MM.1S (cell line): ENCODE data around the gene AGAP1.

Source experiments
- DNase-seq: peaks from one replicate; pipeline ENCODE4 v3.0.0-alpha.2; 2015
- H2AFZ ChIP-seq: fragments of 300-600 bp; sonication (generic); 2 replicates; pipeline ENCODE4 v1.6.0; 2016; ENCODE audit warnings: antibody characterized with exemption, low read length
- H3F3A ChIP-seq: fragments of 300-600 bp; sonication (generic); 2 replicates; pipeline ENCODE4 v1.6.1; 2016; ENCODE audit warnings: mild to moderate bottlenecking, antibody characterized with exemption, low read length, moderate library complexity, mixed read lengths; ENCODE audit not compliant: insufficient read depth
- H3K27ac ChIP-seq: fragments of 300-600 bp; sonication (generic); 2 replicates; pipeline ENCODE4 v1.5.1; 2016; ENCODE audit warnings: mild to moderate bottlenecking, low read length
- H3K27me3 ChIP-seq: fragments of 300-600 bp; sonication (generic); replicated peaks from 2 replicates; pipeline ENCODE4 v1.6.0; 2016; ENCODE audit warnings: low read length; ENCODE audit not compliant: insufficient read depth
- H3K36me3 ChIP-seq: fragments of 300-600 bp; sonication (generic); replicated peaks from 2 replicates; pipeline ENCODE4 v1.6.1; 2016; ENCODE audit warnings: mild to moderate bottlenecking, low read length, mixed read lengths; ENCODE audit not compliant: insufficient read depth
- H3K4me1 ChIP-seq: fragments of 300-600 bp; sonication (generic); 2 replicates; pipeline ENCODE4 v1.6.1; 2016; ENCODE audit warnings: low read length, mixed read lengths
- H3K4me2 ChIP-seq: fragments of 300-600 bp; sonication (generic); 2 replicates; pipeline ENCODE4 v1.6.0; 2016; ENCODE audit warnings: low read depth, low read length
- H3K4me3 ChIP-seq: fragments of 300-600 bp; sonication (generic); 2 replicates; pipeline ENCODE4 v1.5.1; 2016; ENCODE audit warnings: low read length, mixed read lengths
- H3K79me2 ChIP-seq: fragments of 300-600 bp; sonication (generic); 2 replicates; pipeline ENCODE4 v1.6.1; 2016; ENCODE audit warnings: mixed run types, low read length, mixed read lengths
- H3K9ac ChIP-seq: fragments of 300-600 bp; sonication (generic); 2 replicates; pipeline ENCODE4 v1.6.1; 2016; ENCODE audit warnings: low read length, mixed read lengths
- H3K9me2 ChIP-seq: fragments of 300-600 bp; sonication (generic); replicated peaks from 2 replicates; pipeline ENCODE4 v1.6.1; 2016; ENCODE audit warnings: mild to moderate bottlenecking, low read length, mixed read lengths; ENCODE audit not compliant: insufficient read depth
- H3K9me3 ChIP-seq: fragments of 300-600 bp; sonication (generic); replicated peaks from 2 replicates; pipeline ENCODE4 v1.6.1; 2016; ENCODE audit warnings: mild to moderate bottlenecking, low read length, mixed read lengths; ENCODE audit not compliant: insufficient read depth
- H4K20me1 ChIP-seq: fragments of 300-600 bp; sonication (generic); 2 replicates; pipeline ENCODE4 v1.6.1; 2016; ENCODE audit warnings: mild to moderate bottlenecking, low read length, moderate library complexity, mixed read lengths; ENCODE audit not compliant: insufficient read depth
- CTCF ChIP-seq: fragments of 300-600 bp; sonication (generic); IDR thresholded peaks from 2 replicates; pipeline ENCODE4 v1.5.1; 2016; ENCODE audit warnings: antibody characterized with exemption, low read length, mixed read lengths
- EZH2 ChIP-seq: fragments of 300-600 bp; sonication (generic); optimal IDR thresholded peaks from 2 replicates; pipeline ENCODE3; 2017; ENCODE audit warnings: low read depth, mild to moderate bottlenecking, antibody characterized with exemption, low read length, mixed read lengths
- EZH2phosphoT487 ChIP-seq: fragments of 300-600 bp; sonication (generic); IDR thresholded peaks from 2 replicates; pipeline ENCODE4 v1.6.1; 2018; ENCODE audit warnings: antibody characterized with exemption, low read length

AGAP1 gene

GRCh38 chr2:235820571-235820970 lies 326.7 kb downstream of the AGAP1 start:
- Histone ChIP-seq H4K20me1 (no peaks in the 10 kb centered on the region), H3K4me2 (no peak overlapping the region), H3K4me3 (no peak overlapping the region), H3K9me2 (no peaks in the 10 kb centered on the region), H2AFZ (no peak overlapping the region), H3K9me3 (no peaks in the 10 kb centered on the region), H3K79me2 (no peaks in the 10 kb centered on the region), H3K27me3 (no peaks in the 10 kb centered on the region), H3K27ac (no peak overlapping the region), H3K4me1 (no peaks in the 10 kb centered on the region), H3K36me3 (no peaks in the 10 kb centered on the region), H3F3A (no peaks in the 10 kb centered on the region), H3K9ac (no peak overlapping the region)
- TF ChIP-seq EZH2phosphoT487 (no peak), EZH2 (no peak), CTCF (no peak)
- DNase-seq, result no peak

- Histone ChIP-seq H3K9me2 (no peaks in the 10 kb centered on the region), H3K4me3 (no peak overlapping the region), H3K79me2 (no peaks in the 10 kb centered on the region), H3K4me2 (no peak overlapping the region), H3F3A (no peaks in the 10 kb centered on the region), H3K9me3 (no peaks in the 10 kb centered on the region), H3K36me3 (no peaks in the 10 kb centered on the region), H2AFZ (no peak overlapping the region), H4K20me1 (no peaks in the 10 kb centered on the region), H3K27me3 (no peaks in the 10 kb centered on the region), H3K4me1 (no peaks in the 10 kb centered on the region), H3K9ac (no peak overlapping the region), H3K27ac (no peak overlapping the region)
- DNase-seq, result no peak
- no peak for TF ChIP-seq EZH2
- no peak for TF ChIP-seq CTCF
- TF ChIP-seq EZH2phosphoT487, result no peak
Observed at GRCh38 chr2:235824331-235824730, 330.5 kb downstream of the AGAP1 start.

GRCh38 chr2:235825946-235826345 lies 332.1 kb downstream of the AGAP1 start:
- Histone ChIP-seq H3K27me3 (no peaks in the 10 kb centered on the region), H3K36me3 (no peaks in the 10 kb centered on the region), H3K4me1 (no peaks in the 10 kb centered on the region), H3K27ac (no peak overlapping the region), H3K79me2 (no peaks in the 10 kb centered on the region), H3F3A (no peaks in the 10 kb centered on the region), H3K4me3 (no peak overlapping the region), H3K4me2 (no peak overlapping the region), H4K20me1 (no peaks in the 10 kb centered on the region), H3K9me3 (no peaks in the 10 kb centered on the region), H2AFZ (no peak overlapping the region), H3K9me2 (no peaks in the 10 kb centered on the region), H3K9ac (no peak overlapping the region)
- DNase-seq, result no peak
- TF ChIP-seq CTCF (no peak), EZH2 (no peak), EZH2phosphoT487 (no peak)

GRCh38 chr2:235826826-235827225 lies 333.0 kb downstream of the AGAP1 start:
- H3K4me1 ChIP-seq, result no peaks in the 10 kb centered on the region
- no peaks in the 10 kb centered on the region for H3K9me2 ChIP-seq
- H3K4me3 ChIP-seq, result no peak overlapping the region
- H3K9ac ChIP-seq, result no peak overlapping the region
- no peak overlapping the region for H2AFZ ChIP-seq
- no peak overlapping the region for H3K27ac ChIP-seq
- no peaks in the 10 kb centered on the region for H3K36me3 ChIP-seq
- no peaks in the 10 kb centered on the region for H3K27me3 ChIP-seq
- H4K20me1 ChIP-seq, result no peaks in the 10 kb centered on the region
- TF ChIP-seq EZH2phosphoT487 (no peak), CTCF (no peak), EZH2 (no peak)
- no peaks in the 10 kb centered on the region for H3K79me2 ChIP-seq
- no peaks in the 10 kb centered on the region for H3K9me3 ChIP-seq
- no peak for DNase-seq
- H3K4me2 ChIP-seq, result no peak overlapping the region
- H3F3A ChIP-seq, result no peaks in the 10 kb centered on the region
